Left colon (tissue), 2 donors: ENCODE results near the gene ISOC2. TPM values are rescaled to one million over a fixed set of nuclear protein-coding genes. Genes with fewer than 3 reads are reported as not detected.

Experiments used
- ATAC-seq: fragments of 200-7000 bp; cut with Tn5 transposase; one replicate; pipeline ENCODE4 v1.9.1; 2020; ENCODE audit warnings: mild to moderate bottlenecking, moderate library complexity
- DNase-seq, 2 donors: peaks; one replicate each; pipeline ENCODE4 v3.0.0-alpha.2; 2020
- intact Hi-C, 2 donors: fragments of 100-400 bp; cut with DNase I in 1 of 2; cut with micrococcal nuclease in 1 of 2; formaldehyde crosslinking; loops; one replicate each; pipeline versions ENCODE4 v1.11.2 to v1.14.0; 2022; cut with DNase I, micrococcal nuclease
- total RNA-seq, 2 donors: library from RNA; stranded (reverse); fragmentation: NEBNext Ultra II Directional; extraction: Animal tissue kit (Norgen Biotek cat#: 25700); gene quantifications; one replicate each; pipeline ENCODE4 v1.2.1, GENCODE V29; 2021
- donor health status: DM: no; HTN: no; CAD: no.
- donor health status: DM: yes; HTN: yes; CAD: no.

ISOC2 gene
- total RNA-seq, 2 donors from 2014 or later: 63.5 to 115 TPM

- ATAC-seq: no peak
- no peak for DNase-seq
- intact Hi-C loops: no loop called here
These were observed 30.3 kb upstream of the ISOC2 start for GRCh38 chr19:55491546-55492360.

- intact Hi-C loops: no loop called here
- ATAC-seq: no peak
- DNase-seq: no peak
These were observed 29.3 kb upstream of the ISOC2 start for GRCh38 chr19:55490478-55491432.

GRCh38 chr19:55489711-55490477 is 28.5 kb upstream of the ISOC2 start:
- ATAC-seq (no peak), DNase-seq (peak in 1 of 2 donors; percentile 24)
- intact Hi-C loops: no loop called here

- ATAC-seq (no peak), DNase-seq (peak in 1 of 2 donors; percentile 30)
- intact Hi-C loops: no loop called here
These were observed 27.7 kb upstream of the ISOC2 start for GRCh38 chr19:55488986-55489710.

- DNase-seq (peak in 1 of 2 donors; percentile 59), ATAC-seq (no peak)
- intact Hi-C loops: no loop called here
These were observed 26.7 kb upstream of the ISOC2 start, which contains the start of gene SSC5D for GRCh38 chr19:55487924-55488687. SSC5D (plus strand) TSS chr19:55488436; CDS start chr19:55488590, 154 bp downstream.

GRCh38 chr19:55486971-55487923 is 25.8 kb upstream of the ISOC2 start:
- DNase-seq (peak; percentile 41 to 72), ATAC-seq (no peak)
- intact Hi-C loops: no loop called here

- intact Hi-C loops: no loop called here
- no peak for ATAC-seq
- peak in 1 of 2 donors; percentile 27 for DNase-seq
These were observed 24.9 kb upstream of the ISOC2 start for GRCh38 chr19:55486043-55486970.

- ATAC-seq (no peak), DNase-seq (peak in 1 of 2 donors; percentile 28)
- intact Hi-C loops: no loop called here
These were observed 24.1 kb upstream of the ISOC2 start for GRCh38 chr19:55485439-55486011.

GRCh38 chr19:55484593-55485438 is 23.4 kb upstream of the ISOC2 start, which contains the start of gene NAT14:
NAT14 (plus strand) TSS chr19:55485188; CDS start chr19:55485709, 521 bp downstream.
- intact Hi-C loops: no loop called here
- peak; percentile 35 to 54 for DNase-seq
- peak; percentile 61 for ATAC-seq

GRCh38 chr19:55483706-55484592 is 22.5 kb upstream of the ISOC2 start:
- DNase-seq (peak in 1 of 2 donors; percentile 27), ATAC-seq (no peak)
- intact Hi-C loops: no loop called here

- intact Hi-C loops: no loop called here
- ATAC-seq (no peak), DNase-seq (peak in 1 of 2 donors; percentile 14)
These were observed 21.7 kb upstream of the ISOC2 start for GRCh38 chr19:55482967-55483705.

GRCh38 chr19:55482156-55482961 is 20.9 kb upstream of the ISOC2 start:
- no peak for ATAC-seq
- DNase-seq: peak in 1 of 2 donors; percentile 21
- intact Hi-C loops: no loop called here
